GM15510 (cell line): ENCODE results near the gene RBM45.

ENCODE experiments used
- POLR2A ChIP-seq: IDR thresholded peaks from 3 replicates; pipeline ENCODE4 v1.6.1; 2011; ENCODE audit warnings: borderline replicate concordance; ENCODE audit not compliant: insufficient read length; ENCODE audit errors: extremely low read depth

Gene RBM45, protein sequence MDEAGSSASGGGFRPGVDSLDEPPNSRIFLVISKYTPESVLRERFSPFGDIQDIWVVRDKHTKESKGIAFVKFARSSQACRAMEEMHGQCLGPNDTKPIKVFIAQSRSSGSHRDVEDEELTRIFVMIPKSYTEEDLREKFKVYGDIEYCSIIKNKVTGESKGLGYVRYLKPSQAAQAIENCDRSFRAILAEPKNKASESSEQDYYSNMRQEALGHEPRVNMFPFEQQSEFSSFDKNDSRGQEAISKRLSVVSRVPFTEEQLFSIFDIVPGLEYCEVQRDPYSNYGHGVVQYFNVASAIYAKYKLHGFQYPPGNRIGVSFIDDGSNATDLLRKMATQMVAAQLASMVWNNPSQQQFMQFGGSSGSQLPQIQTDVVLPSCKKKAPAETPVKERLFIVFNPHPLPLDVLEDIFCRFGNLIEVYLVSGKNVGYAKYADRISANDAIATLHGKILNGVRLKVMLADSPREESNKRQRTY

DNA sequence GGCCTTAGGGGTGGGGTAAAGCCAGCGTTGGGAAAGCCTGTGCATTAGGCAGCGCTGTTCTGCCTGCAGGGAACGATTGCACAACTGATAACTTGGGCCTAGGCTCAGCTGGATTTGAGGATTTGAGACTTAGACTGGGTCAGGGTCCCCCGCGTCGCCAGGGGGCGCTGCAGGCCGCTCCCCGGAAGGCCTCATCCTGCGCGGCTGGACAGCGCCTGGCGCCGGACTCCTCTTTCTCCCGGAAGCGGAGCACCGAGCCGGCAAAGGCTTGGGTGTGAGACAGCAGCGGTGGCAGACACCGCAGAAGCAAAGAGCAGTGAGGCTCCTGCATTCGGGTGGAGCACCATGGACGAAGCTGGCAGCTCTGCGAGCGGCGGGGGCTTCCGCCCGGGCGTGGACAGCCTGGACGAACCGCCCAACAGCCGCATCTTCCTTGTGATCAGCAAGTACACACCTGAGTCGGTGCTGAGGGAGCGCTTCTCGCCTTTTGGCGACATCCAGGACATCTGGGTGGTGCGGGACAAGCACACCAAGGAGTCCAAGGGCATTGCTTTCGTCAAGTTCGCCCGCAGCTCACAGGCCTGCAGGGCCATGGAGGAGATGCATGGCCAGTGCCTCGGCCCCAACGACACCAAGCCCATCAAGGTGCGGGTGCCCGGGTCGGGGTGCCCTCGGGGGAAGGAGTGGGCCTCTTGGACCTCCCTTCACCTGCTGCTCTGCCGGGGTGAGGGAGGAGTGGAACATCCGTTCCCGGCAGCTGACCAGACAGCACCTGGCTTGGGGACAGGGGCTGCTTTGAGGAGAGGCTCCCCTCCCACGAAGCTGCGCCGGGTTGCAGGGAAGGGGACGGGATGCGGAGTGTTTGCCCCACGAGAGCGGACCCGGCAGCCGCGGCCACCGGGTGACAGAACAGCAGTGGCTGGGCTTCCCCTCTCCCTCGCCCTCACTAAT is at the start of gene RBM45:
Gene RBM45, plus strand, starts transcription at position 236 of the 951 bp plus-strand sequence. Its CDS starts 110 bp downstream, at position 346.
- peak; percentile 88 for TF ChIP-seq POLR2A

DNA sequence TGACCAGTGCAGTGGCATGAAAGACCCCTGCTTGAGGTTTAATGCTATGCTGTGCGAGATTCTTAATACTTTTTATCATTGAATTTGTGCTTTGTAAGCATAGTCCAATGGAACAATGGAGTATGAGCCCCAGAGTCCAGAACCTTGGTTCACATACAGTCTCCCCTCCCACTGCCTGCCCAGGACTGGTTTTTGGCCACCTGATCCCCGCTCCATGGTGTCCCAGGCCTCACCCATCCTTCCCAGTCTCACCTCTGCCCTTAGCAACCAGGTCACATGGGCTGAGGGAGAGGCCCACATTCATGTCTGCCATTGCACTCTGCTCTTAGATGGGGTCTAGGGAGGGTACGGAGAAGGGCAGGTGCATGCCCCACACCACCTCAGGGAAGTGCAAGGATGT is 45.9 kb upstream of the RBM45 start:
- no peak for TF ChIP-seq POLR2A

DNA sequence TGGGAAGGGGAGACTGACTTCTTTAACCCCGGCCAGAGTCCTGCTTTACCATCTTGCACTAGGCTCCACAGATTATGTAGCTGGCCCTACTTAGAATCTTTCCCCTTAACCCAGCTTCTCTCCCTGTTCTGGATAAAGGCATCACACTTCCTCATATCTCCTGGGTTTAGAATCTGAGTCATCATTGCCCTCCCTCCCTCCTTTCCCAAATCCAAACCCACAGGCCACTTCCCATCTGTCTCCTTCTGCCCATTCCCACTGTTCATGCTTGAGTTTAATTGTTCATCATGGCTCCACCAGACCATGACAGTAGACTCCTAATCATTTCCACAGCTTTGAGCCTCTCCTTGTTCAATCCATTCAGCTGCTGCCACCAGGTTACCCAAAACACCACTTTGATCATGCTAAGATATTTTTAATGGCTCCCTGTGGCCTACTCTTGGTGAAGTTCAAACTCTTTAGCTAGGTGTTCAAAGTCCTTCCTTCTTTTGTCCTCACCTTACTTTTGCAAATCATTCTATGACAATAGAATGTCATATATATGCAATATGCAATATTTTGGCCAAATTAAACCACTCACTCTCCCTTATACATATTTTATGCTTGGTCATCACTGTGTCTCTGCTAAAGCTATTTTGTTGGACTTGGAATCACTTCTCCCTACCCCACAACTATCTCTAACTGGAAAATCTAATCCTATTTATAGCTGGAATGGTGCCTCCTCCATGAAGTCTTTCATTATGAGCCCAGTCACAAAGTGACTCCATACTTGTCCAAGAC is 45.2 kb upstream of the RBM45 start:
- no peak for TF ChIP-seq POLR2A

DNA sequence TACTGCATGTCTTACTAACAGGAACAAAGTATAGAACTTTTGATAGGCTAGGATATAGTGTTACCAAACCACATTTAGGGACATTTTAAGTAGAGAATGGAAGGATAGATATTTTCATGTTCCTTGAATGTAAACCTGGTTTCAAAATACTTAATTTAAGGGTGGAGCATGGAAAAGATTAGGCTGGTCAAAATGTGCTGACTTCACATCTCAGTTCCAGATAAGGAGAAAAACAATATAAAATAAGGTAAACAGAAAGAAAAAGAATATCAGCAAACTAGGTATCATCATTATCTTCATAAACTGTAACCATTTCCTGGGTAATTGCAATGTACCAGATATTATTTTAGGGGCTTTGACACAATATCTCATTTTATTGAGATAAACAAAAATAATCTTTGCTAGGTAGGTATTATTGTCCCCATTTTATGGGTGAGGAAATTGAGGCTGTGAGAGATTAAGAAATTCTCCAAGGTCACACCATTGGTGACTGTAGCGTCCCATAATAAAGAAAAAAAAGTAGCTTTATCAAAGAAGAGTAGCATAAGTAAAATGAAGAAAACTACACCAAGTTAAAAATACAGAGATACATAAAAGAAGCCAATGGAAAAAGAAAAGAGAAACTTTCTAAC is 43.3 kb upstream of the RBM45 start:
- no peak for TF ChIP-seq POLR2A

DNA sequence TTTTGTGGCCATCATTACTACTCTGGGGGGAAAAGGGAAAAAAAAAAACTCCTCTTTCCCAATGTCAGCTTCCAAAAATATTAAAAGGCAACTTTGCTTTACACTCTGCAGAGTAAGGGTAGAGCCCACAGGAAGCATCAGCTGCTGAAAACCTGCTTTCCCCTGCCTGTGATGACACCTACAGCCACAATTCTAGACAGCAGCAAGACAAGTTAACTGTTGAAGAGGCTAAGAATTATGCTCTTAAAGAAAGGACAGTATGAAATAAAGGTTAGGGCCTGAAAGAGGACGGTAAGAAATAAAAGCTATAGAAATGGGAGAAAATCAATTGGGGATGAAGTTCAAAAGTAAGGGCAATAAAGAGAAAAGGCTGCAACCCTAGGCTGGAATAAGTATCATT is 42.7 kb upstream of the RBM45 start:
- TF ChIP-seq POLR2A, result no peak

DNA sequence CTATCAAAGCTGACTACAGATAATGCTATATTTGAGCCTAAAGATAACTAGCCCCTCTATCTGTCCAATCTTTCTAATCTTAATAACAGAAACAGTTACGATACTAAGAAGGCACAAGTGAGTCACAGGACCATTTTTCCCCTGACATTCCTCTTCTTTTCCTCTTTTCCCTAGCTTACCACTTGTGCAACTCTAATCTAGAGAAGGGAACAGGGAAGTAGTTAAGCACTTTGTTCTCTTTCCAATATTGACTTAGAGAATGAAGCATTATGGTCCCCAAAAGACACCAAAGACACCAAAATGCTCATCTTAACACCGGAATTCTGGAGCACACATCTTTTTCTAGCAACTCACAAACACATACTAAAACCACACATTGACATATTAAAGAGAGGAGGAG is 41.4 kb upstream of the RBM45 start:
- no peak for TF ChIP-seq POLR2A

DNA sequence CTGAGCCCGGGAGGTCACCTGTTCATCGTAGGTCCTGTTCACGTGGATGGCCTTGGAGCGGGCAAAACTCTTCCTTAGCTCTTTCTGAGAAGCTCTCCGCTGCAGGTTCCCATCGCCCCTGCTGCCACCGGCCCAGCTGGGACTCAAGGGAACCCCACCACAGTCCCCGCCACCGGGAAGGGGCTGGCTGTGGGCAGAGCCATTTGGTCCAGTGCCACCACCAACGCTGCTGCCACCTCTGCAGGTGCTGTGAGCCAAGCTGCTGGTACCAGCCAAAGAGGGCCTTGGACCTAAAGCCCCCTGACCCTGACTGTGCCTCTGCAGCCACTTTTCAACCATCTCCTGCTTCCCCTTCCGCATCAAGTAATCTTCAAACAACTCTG is 40.2 kb upstream of the RBM45 start:
- no peak for TF ChIP-seq POLR2A

DNA sequence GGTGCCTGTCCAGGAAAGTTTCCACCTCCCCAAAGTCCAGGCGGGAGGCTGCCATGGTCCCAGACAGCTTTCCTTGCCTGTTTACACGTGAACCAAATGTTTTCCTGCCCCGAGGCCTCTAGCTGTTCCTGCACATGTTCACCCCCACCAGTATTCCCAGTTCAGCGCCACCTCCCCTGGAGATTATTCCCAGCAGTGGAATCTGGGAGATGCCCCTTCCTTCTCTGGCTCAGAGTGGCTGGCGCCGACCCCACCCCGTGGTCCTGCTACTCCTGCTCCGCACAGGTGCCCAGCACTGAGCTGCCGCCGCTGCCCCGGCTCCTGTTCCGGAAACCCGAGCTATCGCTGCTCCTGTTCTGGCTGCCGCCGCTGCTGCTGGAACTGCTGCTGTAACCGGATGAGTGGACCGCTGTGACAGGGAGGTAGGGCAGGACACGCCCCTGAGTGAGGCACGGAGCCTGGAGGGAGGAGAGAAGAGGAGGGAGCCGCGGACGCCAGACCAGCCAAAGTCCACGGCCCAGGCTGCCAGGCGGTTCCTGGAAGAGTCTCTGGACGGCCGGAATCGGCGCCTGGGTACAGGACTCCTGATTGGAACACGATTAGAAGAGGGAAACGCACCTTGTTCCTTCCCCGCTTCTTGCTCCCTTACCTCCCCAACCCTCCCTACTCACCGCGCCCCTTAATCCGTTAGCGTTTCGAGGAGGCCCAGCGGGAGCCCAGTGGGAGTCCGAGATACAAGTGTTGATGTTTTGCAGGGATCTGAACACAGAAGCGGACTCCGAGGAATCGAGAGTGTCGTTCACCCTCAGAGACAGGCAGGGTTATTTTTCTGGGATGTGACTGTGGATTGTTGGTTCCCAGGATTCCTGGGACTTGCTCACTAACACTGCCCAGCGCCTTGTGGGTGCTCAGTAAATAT is 39.6 kb upstream of the RBM45 start, which contains the start of gene PDE11A:
Gene PDE11A, minus strand, starts transcription at position 395 of the 919 bp plus-strand sequence. Its CDS starts 340 bp downstream, at position 55.
- no peak for TF ChIP-seq POLR2A

DNA sequence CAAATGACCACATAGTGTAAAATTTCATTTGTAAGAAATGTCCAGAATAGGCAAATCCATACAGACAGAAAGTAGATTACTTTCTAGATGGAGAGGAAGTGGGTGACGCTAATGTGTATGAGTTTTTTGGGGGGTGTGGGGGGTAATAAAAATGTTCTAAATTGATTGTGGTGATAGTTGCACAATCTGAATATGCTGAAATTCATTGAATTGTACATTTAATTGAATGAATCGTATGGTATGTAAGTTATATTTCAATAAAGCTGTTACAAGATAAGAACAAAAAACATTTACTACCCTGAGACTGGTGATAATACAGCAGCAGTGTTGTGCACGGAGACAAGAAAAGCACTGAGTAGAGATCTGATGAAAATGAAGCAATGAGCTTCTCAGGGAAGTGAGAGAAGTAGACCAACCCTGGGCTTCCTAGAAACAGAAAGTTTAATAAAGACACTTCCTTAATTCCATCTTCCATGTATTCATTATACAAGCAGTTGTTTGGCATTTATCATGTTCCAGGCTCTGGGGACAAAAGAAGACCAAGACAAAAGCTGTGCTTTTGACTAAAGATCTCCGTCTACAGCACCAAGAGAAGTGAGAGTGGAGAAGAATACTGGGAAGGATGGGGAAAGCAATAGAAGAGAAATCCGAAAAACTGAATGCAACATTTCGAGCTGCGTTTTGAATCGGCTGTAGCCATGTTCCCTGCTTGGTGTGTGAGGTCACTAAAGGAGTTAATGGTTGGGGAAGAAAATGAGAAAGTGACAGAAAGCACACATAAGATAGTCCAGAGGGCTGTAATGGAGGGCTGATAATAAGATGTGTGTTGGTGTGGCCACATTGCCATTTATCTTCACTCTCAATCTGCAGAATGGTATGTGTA is 37.9 kb upstream of the RBM45 start:
- TF ChIP-seq POLR2A, result no peak

DNA sequence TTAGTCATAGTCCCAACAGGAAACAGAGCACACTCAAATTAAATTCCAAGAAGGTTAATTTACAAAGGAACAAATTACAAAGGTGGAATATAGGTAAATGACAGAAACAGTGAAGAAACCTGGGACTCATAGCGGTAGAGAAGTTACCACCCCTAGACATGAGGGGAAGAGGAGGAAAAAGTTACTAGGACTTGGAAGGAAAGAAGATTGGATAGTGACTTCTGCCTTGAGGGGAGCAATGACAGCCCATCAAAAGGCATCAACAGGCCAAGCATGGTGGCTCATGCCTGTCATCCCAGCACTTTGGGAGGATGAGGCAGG is 37.3 kb upstream of the RBM45 start:
- no peak for TF ChIP-seq POLR2A

DNA sequence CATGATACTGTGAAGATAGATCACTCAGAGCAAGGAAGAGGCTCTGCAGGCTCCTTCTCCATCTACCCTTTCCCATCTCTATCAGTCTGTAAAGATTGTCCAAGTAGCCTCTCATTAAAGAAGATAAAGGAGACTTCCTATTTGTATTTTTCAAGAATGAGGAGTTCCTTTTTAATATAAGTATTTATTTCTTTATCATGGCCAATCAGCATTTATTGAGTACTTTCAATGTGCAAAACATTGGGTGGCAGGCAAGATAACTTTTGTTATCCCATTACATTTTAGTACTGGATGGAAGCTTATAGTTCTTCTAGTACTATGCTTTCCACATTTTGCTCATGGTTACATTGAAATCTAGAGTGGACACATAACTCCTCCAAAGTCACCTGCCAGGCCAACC is 36.1 kb upstream of the RBM45 start:
- TF ChIP-seq POLR2A, result no peak

DNA sequence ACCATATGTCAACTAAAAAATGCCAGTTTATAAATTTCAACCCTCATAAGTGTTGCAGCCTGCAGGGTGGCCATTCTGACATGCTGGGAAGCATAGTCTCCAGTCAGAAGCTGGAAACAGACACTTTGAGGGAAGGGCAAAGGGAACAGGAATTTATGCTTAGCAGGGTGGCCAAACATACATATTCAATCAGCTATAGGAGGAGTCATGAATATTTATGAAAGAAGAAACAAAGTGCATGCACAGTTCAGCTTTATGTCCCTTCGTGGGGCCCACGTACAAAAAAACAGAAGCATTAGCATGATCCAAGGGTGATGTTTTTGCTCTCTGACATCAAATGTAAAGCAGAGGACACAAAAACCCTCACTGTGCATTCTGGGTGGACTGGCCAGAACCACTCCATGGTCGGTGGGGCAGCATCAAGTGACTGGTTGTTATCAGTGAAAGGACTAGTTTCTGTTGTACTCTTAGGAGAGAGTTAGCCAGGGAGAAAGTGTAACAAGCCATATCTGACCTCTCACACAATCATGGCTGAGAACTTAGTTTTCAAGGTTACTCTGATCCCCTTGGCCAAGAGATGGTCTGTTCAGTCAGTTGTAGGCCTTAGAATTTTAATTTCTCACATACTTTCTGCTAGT is 29.7 kb upstream of the RBM45 start:
- no peak for TF ChIP-seq POLR2A
